GM19351 (cell line): Measurements from ENCODE around the gene LTB4R.
A peak's percentile ranks its signal among the peaks of the same experiment; 100 is the strongest.
"Not testable (repeated sequence)": the region's sequence is repeated elsewhere in the genome, so short reads cannot be mapped to it uniquely, and the experiment has no call there.

ENCODE experiments used
- ATAC-seq: cut with Tn5 transposase; IDR thresholded peaks from one replicate; pipeline ENCODE4 v1.9.1; 2021; ENCODE audit warnings: mild to moderate bottlenecking, moderate library complexity; ENCODE audit not compliant: unreplicated experiment

The LTB4R gene

GRCh38 chr14:24317141-24317928 is 6.0 kb downstream of the LTB4R start:
- ATAC-seq, result no peak

- ATAC-seq, result no peak
These were observed 10.1 kb downstream of the LTB4R start for GRCh38 chr14:24321212-24321975.

GRCh38 chr14:24322672-24323071 is 11.4 kb downstream of the LTB4R start:
- no peak for ATAC-seq

GRCh38 chr14:24323341-24323740 is 12.0 kb downstream of the LTB4R start:
- ATAC-seq, result no peak

GRCh38 chr14:24324024-24324423 is 12.7 kb downstream of the LTB4R start:
- no peak for ATAC-seq

- no peak for ATAC-seq
These were observed 13.8 kb downstream of the LTB4R start for GRCh38 chr14:24325041-24325530.

GRCh38 chr14:24325963-24326362 is 14.7 kb downstream of the LTB4R start:
- no peak for ATAC-seq

GRCh38 chr14:24327303-24327702 is 16.0 kb downstream of the LTB4R start:
- no peak for ATAC-seq

- not testable (repeated sequence) for ATAC-seq
These were observed 16.6 kb downstream of the LTB4R start for GRCh38 chr14:24327914-24328313.

GRCh38 chr14:24329073-24329663 is 17.9 kb downstream of the LTB4R start:
- ATAC-seq, result no peak

- no peak for ATAC-seq
These were observed 18.4 kb downstream of the LTB4R start for GRCh38 chr14:24329736-24330135.

GRCh38 chr14:24330973-24331674 is 19.8 kb downstream of the LTB4R start:
- no peak for ATAC-seq

GRCh38 chr14:24331731-24332267 is 20.5 kb downstream of the LTB4R start:
- no peak for ATAC-seq

- ATAC-seq, result peak; percentile 89
These were observed 21.1 kb downstream of the LTB4R start for GRCh38 chr14:24332268-24332993.

GRCh38 chr14:24334431-24335291 is 23.4 kb downstream of the LTB4R start, which contains the start of gene ADCY4:
Gene ADCY4, minus strand, starts transcription at chr14:24335071. Its CDS starts 419 bp downstream, at chr14:24334652.
- ATAC-seq, result no peak

GRCh38 chr14:24335461-24336171 is 24.3 kb downstream of the LTB4R start:
- ATAC-seq, result no peak

- ATAC-seq, result no peak
These were observed 26.0 kb downstream of the LTB4R start for GRCh38 chr14:24337144-24337823.

- ATAC-seq, result no peak
These were observed 26.5 kb downstream of the LTB4R start for GRCh38 chr14:24337824-24338175.
